GM23338 (cell line): ENCODE measurements around the gene XRCC5. TPM values are rescaled to one million over a fixed set of nuclear protein-coding genes. Genes with fewer than 3 reads are reported as not detected.
A peak's percentile ranks its signal among the peaks of the same experiment; 100 is the strongest.
"Not testable (repeated sequence)": the region's sequence is repeated elsewhere in the genome, so short reads cannot be mapped to it uniquely, and the experiment has no call there.

Source experiments
- ATAC-seq: fragments of 200-7000 bp; cut with Tn5 transposase; 3 replicates; pipeline ENCODE4 v1.9.1; 2020
- DNase-seq: peaks from one replicate; pipeline ENCODE4 v3.0.0-alpha.2; 2015; ENCODE audit warnings: low spot score
- H2AFZ ChIP-seq: fragments of 200-600 bp; sonication (generic); 2 replicates; pipeline ENCODE4 v1.8.0; 2016; ENCODE audit warnings: antibody characterized with exemption, mild to moderate bottlenecking, moderate library complexity
- H3F3A ChIP-seq: fragments of 200-600 bp; sonication (generic); replicated peaks from 2 replicates; pipeline ENCODE4 v1.8.0; 2017; ENCODE audit warnings: antibody characterized with exemption, mixed run types, low read depth
- H3K27ac ChIP-seq: fragments of 200-600 bp; sonication (generic); 2 replicates; pipeline ENCODE4 v1.6.1; 2016; ENCODE audit warnings: low read depth
- H3K27me3 ChIP-seq: fragments of 200-600 bp; sonication (generic); 2 replicates; pipeline ENCODE4 v1.8.0; 2016; ENCODE audit warnings: mild to moderate bottlenecking, mixed run types, moderate library complexity; ENCODE audit not compliant: insufficient read depth
- H3K36me3 ChIP-seq: fragments of 200-600 bp; sonication (generic); 2 replicates; pipeline ENCODE4 v1.8.0; 2016; ENCODE audit warnings: mild to moderate bottlenecking; ENCODE audit not compliant: insufficient read depth
- H3K4me1 ChIP-seq: fragments of 200-600 bp; sonication (generic); 2 replicates; pipeline ENCODE4 v1.8.0; 2016; ENCODE audit warnings: mild to moderate bottlenecking, moderate library complexity; ENCODE audit not compliant: insufficient read depth
- H3K4me2 ChIP-seq: fragments of 200-600 bp; sonication (generic); 2 replicates; pipeline ENCODE4 v1.7.1; 2017; ENCODE audit warnings: mixed run types
- H3K4me3 ChIP-seq: fragments of 200-600 bp; sonication (generic); 2 replicates; pipeline ENCODE4 v1.6.1; 2016; ENCODE audit warnings: mixed run types
- H3K79me2 ChIP-seq: fragments of 200-600 bp; sonication (generic); replicated peaks from 2 replicates; pipeline ENCODE4 v1.8.0; 2017; ENCODE audit warnings: mild to moderate bottlenecking; ENCODE audit not compliant: insufficient read depth
- H3K9me2 ChIP-seq: fragments of 200-600 bp; sonication (generic); 2 replicates; pipeline ENCODE4 v1.8.0; 2017; ENCODE audit not compliant: insufficient read depth
- H4K20me1 ChIP-seq: fragments of 200-600 bp; sonication (generic); replicated peaks from 2 replicates; pipeline ENCODE4 v1.8.0; 2017; ENCODE audit warnings: mild to moderate bottlenecking; ENCODE audit not compliant: insufficient read depth
- H3K27ac Mint-ChIP-seq: 2 replicates; pipeline ENCODE4 v1.8.0; 2020; ENCODE audit warnings: inconsistent platforms, mild to moderate bottlenecking, moderate library complexity, mixed read lengths
- H3K27me3 Mint-ChIP-seq: 3 replicates; pipeline ENCODE4 v1.8.0; 2022; ENCODE audit warnings: low read depth, mild to moderate bottlenecking, moderate library complexity, mixed read lengths, inconsistent platforms; ENCODE audit not compliant: insufficient read depth, poor library complexity
- H3K36me3 Mint-ChIP-seq: 3 replicates; pipeline ENCODE4 v1.8.0; 2021; ENCODE audit warnings: low read depth, mild to moderate bottlenecking, inconsistent platforms, moderate library complexity, mixed read lengths
- H3K4me1 Mint-ChIP-seq: 3 replicates; pipeline ENCODE4 v1.8.0; 2020; ENCODE audit warnings: mild to moderate bottlenecking, inconsistent platforms, mixed read lengths
- H3K4me3 Mint-ChIP-seq: 3 replicates; pipeline ENCODE4 v1.8.0; 2021; ENCODE audit warnings: moderate library complexity, mild to moderate bottlenecking, inconsistent platforms, mixed read lengths
- H3K9me3 Mint-ChIP-seq: 3 replicates; pipeline ENCODE4 v1.8.0; 2020; ENCODE audit warnings: moderate library complexity, mild to moderate bottlenecking, inconsistent platforms, mixed read lengths
- CREB1 ChIP-seq: fragments of 250-450 bp; sonication (Bioruptor Pico); IDR thresholded peaks from 2 replicates; pipeline ENCODE4 v1.5.0; 2020; ENCODE audit warnings: low read depth, mild to moderate bottlenecking, moderate library complexity
- ETS1 ChIP-seq: IDR thresholded peaks from 2 replicates; pipeline ENCODE4 v1.6.1; 2016; ENCODE audit warnings: antibody characterized with exemption
- EZH2phosphoT487 ChIP-seq: fragments of 200-600 bp; sonication (generic); IDR thresholded peaks from one replicate; pipeline ENCODE4 v1.8.1; 2018; ENCODE audit warnings: antibody characterized with exemption; ENCODE audit not compliant: unreplicated experiment
- JUNB ChIP-seq: IDR thresholded peaks from one replicate; pipeline ENCODE4 v1.6.1; 2016; ENCODE audit warnings: antibody characterized with exemption; ENCODE audit not compliant: unreplicated experiment
- NANOG ChIP-seq: IDR thresholded peaks from 2 replicates; pipeline ENCODE4 v1.6.1; 2016; ENCODE audit warnings: antibody characterized with exemption, borderline replicate concordance
- POLR2AphosphoS5 ChIP-seq: IDR thresholded peaks from 2 replicates; pipeline ENCODE4 v1.6.1; 2016; ENCODE audit warnings: antibody characterized with exemption, low read depth
- REST ChIP-seq: IDR thresholded peaks from one replicate; pipeline ENCODE4 v1.6.1; 2018; ENCODE audit warnings: antibody characterized with exemption; ENCODE audit not compliant: unreplicated experiment
- STAT1 ChIP-seq: IDR thresholded peaks from one replicate; pipeline ENCODE4 v1.6.1; 2016; ENCODE audit warnings: antibody characterized with exemption; ENCODE audit not compliant: unreplicated experiment
- ZNF114 ChIP-seq: fragments of 250-450 bp; sonication (Bioruptor Pico); IDR thresholded peaks from 2 replicates; pipeline ENCODE4 v1.5.0; 2020; ENCODE audit warnings: mild to moderate bottlenecking, moderate library complexity
- ZNF462 ChIP-seq: fragments of 250-450 bp; sonication (Bioruptor Pico); IDR thresholded peaks from 2 replicates; pipeline ENCODE4 v1.5.0; 2020; ENCODE audit warnings: mild to moderate bottlenecking, moderate library complexity
- polyA plus RNA-seq: library from polyadenylated mRNA; unstranded; fragments of >200 nt; fragmentation: Nextera tagmentation; extraction: Ambion mirVana; gene quantifications from 2 replicates; pipeline ENCODE4 v1.2.1, GENCODE V29; 2016
- total RNA-seq: library from RNA; depleted of rRNA; stranded (reverse); fragments of >200 nt; shearing (Covaris generic); gene quantifications from 2 replicates; pipeline ENCODE4 v1.2.3, GENCODE V29; 2014

Gene XRCC5
- total and polyA plus RNA-seq, 2 experiments from 2014 or later: 499 to 524 TPM

GRCh38 chr2:216078776-216079175 is 30.4 kb upstream of the XRCC5 start (continued):
- no peak for TF ChIP-seq REST
- TF ChIP-seq ZNF114 (CRISPR knock-in tag): no peak
- TF ChIP-seq ETS1: no peak
- no peak for TF ChIP-seq EZH2phosphoT487
- TF ChIP-seq JUNB: no peak
- TF ChIP-seq CREB1: no peak
- TF ChIP-seq POLR2AphosphoS5: no peak
- TF ChIP-seq STAT1: no peak
- no peak for TF ChIP-seq NANOG

GRCh38 chr2:216080048-216080447 is 29.1 kb upstream of the XRCC5 start:
- H3K4me2 ChIP-seq, H3K27ac ChIP-seq, H3K9me3 Mint-ChIP-seq, DNase-seq, H3K36me3 ChIP-seq, H3F3A ChIP-seq, H3K4me3 ChIP-seq, ATAC-seq, H3K36me3 Mint-ChIP-seq, H3K27ac Mint-ChIP-seq, H3K27me3 ChIP-seq, H3K27me3 Mint-ChIP-seq, H3K9me2 ChIP-seq, H2AFZ ChIP-seq, H4K20me1 ChIP-seq: not testable (repeated sequence)
- H3K79me2 ChIP-seq: peaks cover 15% of the 10 kb centered on the region
- Mint-ChIP-seq H3K4me3 (peak overlapping the region; percentile 36; the same call in 1 of the 3 replicates), H3K4me1 (peaks cover 35% of the 10 kb centered on the region)
- peaks cover 31% of the 10 kb centered on the region for H3K4me1 ChIP-seq

GRCh38 chr2:216081012-216081411 is 28.1 kb upstream of the XRCC5 start:
- Histone ChIP-seq H3K27me3 (no peaks in the 10 kb centered on the region), H3K79me2 (peaks cover 20% of the 10 kb centered on the region), H3F3A (no peaks in the 10 kb centered on the region; the same call in 1 of the 2 replicates), H4K20me1 (no peaks in the 10 kb centered on the region; the same call in 1 of the 2 replicates), H3K4me3 (peak overlapping the region; percentile 83), H3K9me2 (no peaks in the 10 kb centered on the region), H3K4me2 (peak overlapping the region; percentile 90), H3K36me3 (no peaks in the 10 kb centered on the region), H3K27ac (peak overlapping the region; percentile 82), H3K4me1 (peaks cover 33% of the 10 kb centered on the region), H2AFZ (peak overlapping the region; percentile 92; the same call in 1 of the 2 replicates)
- no peaks in the 10 kb centered on the region for H3K36me3 Mint-ChIP-seq
- ATAC-seq (no peak), DNase-seq (no peak)
- H3K27me3 Mint-ChIP-seq: no peaks in the 10 kb centered on the region
- H3K27ac Mint-ChIP-seq: peak overlapping the region; percentile 87
- H3K9me3 Mint-ChIP-seq: no peaks in the 10 kb centered on the region
- peak overlapping the region; percentile 90 for H3K4me3 Mint-ChIP-seq
- no peak for TF ChIP-seq ZNF462
- no peak for TF ChIP-seq NANOG
- peaks cover 37% of the 10 kb centered on the region for H3K4me1 Mint-ChIP-seq
